HCT116 (cell line): Measurements from ENCODE around the gene SLC25A52. TPM values are rescaled to one million over a fixed set of nuclear protein-coding genes. Genes with fewer than 3 reads are reported as not detected.

Experiments used
- ATAC-seq: fragments of 200-7000 bp; cut with Tn5 transposase; 2 replicates; pipeline ENCODE4 v1.9.1; 2020; ENCODE audit warnings: mild to moderate bottlenecking, moderate library complexity
- BruUV-seq: library from RNA; stranded (reverse); fragments of 400-500 nt; replicated peaks from 2 replicates; lab custom pipeline; 2021; lab: Mats Ljungman, UMichigan
- CTCF ChIA-PET: fragments of 300-600 bp; sonication (Branson Sonifier 250); formaldehyde crosslinking; loops from one replicate; lab custom pipeline; 2021; ENCODE audit warnings: antibody characterized with exemption; lab: Charles Lee
- POLR2A ChIA-PET: fragments of 300-600, 350-600 bp; sonication (Branson Sonifier 250); formaldehyde crosslinking; loops from one replicate; lab custom pipeline; 2021; ENCODE audit warnings: antibody characterized with exemption; lab: Charles Lee
- RAD21 ChIA-PET, 2 experiments: fragments of 300-600 bp; sonication (Branson Sonifier 250); formaldehyde crosslinking; loops; one replicate each; lab custom pipeline; 2023; ENCODE audit warnings: low total read pairs in 2 of 2; ENCODE audit not compliant: uncharacterized antibody in 2 of 2, unreplicated experiment in 2 of 2, low non-redundant PET in 1 of 2; lab: Charles Lee
- DNase-seq: peaks from one replicate; pipeline ENCODE4 v3.0.0-alpha.2; 2010; ENCODE audit warnings: low read depth, low spot score
- H2AFZ ChIP-seq: fragments of 200-600 bp; shearing (Covaris generic), sonication (generic); 2 replicates; pipeline ENCODE4 v1.6.1; 2017; ENCODE audit warnings: low read depth, mixed run types, mixed read lengths, antibody characterized with exemption, low read length; ENCODE audit not compliant: poor library complexity, severe bottlenecking
- H3K27ac ChIP-seq: 2 replicates; pipeline ENCODE4 v1.5.1; 2012; ENCODE audit warnings: low read depth, low read length
- H3K27me3 ChIP-seq: fragments of 200-600 bp; sonication (generic); 2 replicates; pipeline ENCODE4 v1.6.1; 2016; ENCODE audit warnings: mixed run types, low read length, mixed read lengths; ENCODE audit not compliant: insufficient read depth
- H3K36me3 ChIP-seq, 2 experiments: fragments of 200-500 bp in 1 of 2; fragments of 200-600 bp in 1 of 2; sonication (Bioruptor generic) in 1 of 2; sonication (generic) in 1 of 2; 2 replicates each; pipeline versions ENCODE4 v1.5.1 to v1.6.1; 2014 to 2016; ENCODE audit warnings: low read length in 2 of 2, inconsistent platforms in 1 of 2, mixed read lengths in 1 of 2, mixed run types in 1 of 2; ENCODE audit not compliant: insufficient read depth in 2 of 2, control insufficient read depth in 1 of 2
- H3K4me1 ChIP-seq, 2 experiments: fragments of 200-600 bp in 1 of 2; sonication (generic) in 1 of 2; 2 replicates each; pipeline versions ENCODE4 v1.5.1 to v1.6.1; 2012 to 2017; ENCODE audit warnings: low read length in 2 of 2, inconsistent platforms in 1 of 2, mild to moderate bottlenecking in 1 of 2, mixed read lengths in 1 of 2, mixed run types in 1 of 2, moderate library complexity in 1 of 2; ENCODE audit not compliant: insufficient read depth in 2 of 2, control insufficient read depth in 1 of 2
- H3K4me2 ChIP-seq: fragments of 200-600 bp; sonication (generic); 2 replicates; pipeline ENCODE4 v1.6.1; 2017; ENCODE audit warnings: mixed run types, low read length, mixed read lengths
- H3K4me3 ChIP-seq, 2 experiments: fragments of 200-600 bp in 1 of 2; sonication (generic) in 1 of 2; replicated peaks in 1 of 2; 2 replicates each; pipeline ENCODE4 v1.5.1; 2011 to 2016; ENCODE audit warnings: low read length in 2 of 2, control low read depth in 1 of 2, low read depth in 1 of 2, mild to moderate bottlenecking in 1 of 2, mixed read lengths in 1 of 2, mixed run types in 1 of 2
- H3K79me2 ChIP-seq: fragments of 200-600 bp; sonication (generic); 2 replicates; pipeline ENCODE4 v1.6.1; 2017; ENCODE audit warnings: mild to moderate bottlenecking, mixed run types, low read length, moderate library complexity, mixed read lengths; ENCODE audit not compliant: insufficient read depth
- H3K9ac ChIP-seq: fragments of 200-600 bp; sonication (generic); 2 replicates; pipeline ENCODE4 v1.6.1; 2016; ENCODE audit warnings: low read length, mixed read lengths
- H3K9me2 ChIP-seq: fragments of 200-600 bp; sonication (generic), shearing (Covaris generic); 2 replicates; pipeline ENCODE4 v1.6.1; 2017; ENCODE audit warnings: mixed run types, mild to moderate bottlenecking, moderate library complexity; ENCODE audit not compliant: insufficient read depth
- H3K9me3 ChIP-seq, 2 experiments: fragments of 200-500 bp in 1 of 2; fragments of 200-600 bp in 1 of 2; sonication (Bioruptor generic) in 1 of 2; sonication (generic) in 1 of 2; 2 replicates each; pipeline ENCODE4 v1.6.1; 2014 to 2017; ENCODE audit warnings: low read length in 2 of 2, mixed read lengths in 2 of 2, inconsistent platforms in 1 of 2, low read depth in 1 of 2, mild to moderate bottlenecking in 1 of 2, mixed run types in 1 of 2, moderate library complexity in 1 of 2; ENCODE audit not compliant: control insufficient read depth in 1 of 2, insufficient read depth in 1 of 2
- H4K20me1 ChIP-seq: fragments of 200-600 bp; sonication (generic), shearing (Covaris generic); 2 replicates; pipeline ENCODE4 v1.6.1; 2017; ENCODE audit warnings: mixed run types, mild to moderate bottlenecking, moderate library complexity; ENCODE audit not compliant: insufficient read depth
- EGR1 ChIP-seq: IDR thresholded peaks from 2 replicates; pipeline ENCODE4 v1.6.1; 2012; ENCODE audit warnings: low read depth
- ELF1 ChIP-seq: IDR thresholded peaks from 2 replicates; pipeline ENCODE4 v1.6.1; 2012; ENCODE audit warnings: low read depth, borderline replicate concordance
- EZH2 ChIP-seq: fragments of 200-600 bp; sonication (generic); IDR thresholded peaks from 2 replicates; pipeline ENCODE4 v1.6.1; 2017; ENCODE audit warnings: antibody characterized with exemption, mixed run types
- EZH2phosphoT487 ChIP-seq: fragments of 200-600 bp; IDR thresholded peaks from 2 replicates; pipeline ENCODE4 v1.6.1; 2018; ENCODE audit warnings: antibody characterized with exemption, borderline replicate concordance
- FOSL1 ChIP-seq: IDR thresholded peaks from 2 replicates; pipeline ENCODE4 v1.6.1; 2012; ENCODE audit warnings: low read depth
- SP1 ChIP-seq: IDR thresholded peaks from 2 replicates; pipeline ENCODE4 v1.6.1; 2012; ENCODE audit warnings: low read depth
- TCF7L2 ChIP-seq: IDR thresholded peaks from 2 replicates; pipeline ENCODE4 v1.7.0; 2011; ENCODE audit warnings: borderline replicate concordance, inconsistent platforms; ENCODE audit not compliant: insufficient read depth, insufficient read length; ENCODE audit errors: extremely low read depth
- YY1 ChIP-seq: IDR thresholded peaks from 2 replicates; pipeline ENCODE4 v1.6.1; 2011; ENCODE audit warnings: low read length, low read depth, moderate library complexity, mild to moderate bottlenecking; ENCODE audit not compliant: insufficient replicate concordance; ENCODE audit errors: extremely low read depth
- ZFX ChIP-seq: fragments of 450-650 bp; IDR thresholded peaks from 2 replicates; pipeline ENCODE4 v1.6.1; 2017
- ZNF274 ChIP-seq: fragments of 200-500 bp; sonication (Bioruptor generic); IDR thresholded peaks from 2 replicates; pipeline ENCODE4 v1.6.1; 2014; ENCODE audit warnings: mild to moderate bottlenecking, low read depth, low read length, inconsistent platforms
- intact Hi-C: fragments of 100-400 bp; cut with micrococcal nuclease; formaldehyde crosslinking; loops from 2 replicates; pipeline ENCODE4 v1.10.0; 2022
- total RNA-seq: library from RNA; stranded (reverse); gene quantifications from one replicate; pipeline ENCODE4 v1.2.1, GENCODE V29; 2021; ENCODE audit not compliant: unreplicated experiment
- TF ChIP-seq, protein P1 (sequence below): IDR thresholded peaks from 2 replicates; pipeline ENCODE4 v1.6.1; 2012; ENCODE audit warnings: low read depth
- TF ChIP-seq, protein P2 (sequence below): IDR thresholded peaks from 2 replicates; pipeline ENCODE4 v1.6.1; 2012
- TF ChIP-seq, protein P3 (sequence below): IDR thresholded peaks from 2 replicates; pipeline ENCODE4 v1.6.1; 2012
- TF ChIP-seq, protein P4 (sequence below), 3 experiments: fragments of 200-600 bp in 1 of 3; sonication (generic) in 1 of 3; IDR thresholded peaks in 2 of 3; conservative IDR thresholded peaks in 1 of 3; 2 replicates each; pipeline ENCODE4 v1.5.1; 2012 to 2017; ENCODE audit warnings: low read depth in 2 of 3, low read length in 2 of 3, antibody characterized with exemption in 1 of 3, borderline replicate concordance in 1 of 3, control low read depth in 1 of 3, mild to moderate bottlenecking in 1 of 3, mixed read lengths in 1 of 3, mixed run types in 1 of 3, moderate library complexity in 1 of 3; ENCODE audit not compliant: insufficient read depth in 1 of 3

Gene SLC25A52
- total RNA-seq, 1 experiment from 2014 or later = not detected

DNA sequence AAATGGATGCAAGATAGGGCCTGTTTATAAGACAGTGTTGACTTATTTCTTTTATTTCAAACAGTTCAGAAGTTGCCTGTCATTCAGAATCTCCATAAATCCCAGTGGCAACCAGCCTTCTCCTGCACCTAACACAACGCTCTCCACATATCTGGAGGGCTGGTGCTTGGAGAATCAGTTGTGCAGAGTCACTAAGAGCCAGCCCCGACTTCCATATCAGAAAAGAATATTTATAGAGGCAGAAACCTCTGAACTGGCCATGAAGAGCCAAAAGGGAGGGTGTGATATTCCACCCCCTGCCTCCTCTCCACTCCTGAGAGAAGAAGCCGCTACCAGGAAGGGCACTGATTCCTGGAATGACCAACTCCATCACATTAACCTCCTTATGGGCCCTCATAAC lies 42.3 kb downstream of the SLC25A52 start (continued):
- TF ChIP-seq, protein P1, sequence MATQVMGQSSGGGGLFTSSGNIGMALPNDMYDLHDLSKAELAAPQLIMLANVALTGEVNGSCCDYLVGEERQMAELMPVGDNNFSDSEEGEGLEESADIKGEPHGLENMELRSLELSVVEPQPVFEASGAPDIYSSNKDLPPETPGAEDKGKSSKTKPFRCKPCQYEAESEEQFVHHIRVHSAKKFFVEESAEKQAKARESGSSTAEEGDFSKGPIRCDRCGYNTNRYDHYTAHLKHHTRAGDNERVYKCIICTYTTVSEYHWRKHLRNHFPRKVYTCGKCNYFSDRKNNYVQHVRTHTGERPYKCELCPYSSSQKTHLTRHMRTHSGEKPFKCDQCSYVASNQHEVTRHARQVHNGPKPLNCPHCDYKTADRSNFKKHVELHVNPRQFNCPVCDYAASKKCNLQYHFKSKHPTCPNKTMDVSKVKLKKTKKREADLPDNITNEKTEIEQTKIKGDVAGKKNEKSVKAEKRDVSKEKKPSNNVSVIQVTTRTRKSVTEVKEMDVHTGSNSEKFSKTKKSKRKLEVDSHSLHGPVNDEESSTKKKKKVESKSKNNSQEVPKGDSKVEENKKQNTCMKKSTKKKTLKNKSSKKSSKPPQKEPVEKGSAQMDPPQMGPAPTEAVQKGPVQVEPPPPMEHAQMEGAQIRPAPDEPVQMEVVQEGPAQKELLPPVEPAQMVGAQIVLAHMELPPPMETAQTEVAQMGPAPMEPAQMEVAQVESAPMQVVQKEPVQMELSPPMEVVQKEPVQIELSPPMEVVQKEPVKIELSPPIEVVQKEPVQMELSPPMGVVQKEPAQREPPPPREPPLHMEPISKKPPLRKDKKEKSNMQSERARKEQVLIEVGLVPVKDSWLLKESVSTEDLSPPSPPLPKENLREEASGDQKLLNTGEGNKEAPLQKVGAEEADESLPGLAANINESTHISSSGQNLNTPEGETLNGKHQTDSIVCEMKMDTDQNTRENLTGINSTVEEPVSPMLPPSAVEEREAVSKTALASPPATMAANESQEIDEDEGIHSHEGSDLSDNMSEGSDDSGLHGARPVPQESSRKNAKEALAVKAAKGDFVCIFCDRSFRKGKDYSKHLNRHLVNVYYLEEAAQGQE = no peak
- TF ChIP-seq TCF7L2 (no peak), EZH2 (no peak)

DNA sequence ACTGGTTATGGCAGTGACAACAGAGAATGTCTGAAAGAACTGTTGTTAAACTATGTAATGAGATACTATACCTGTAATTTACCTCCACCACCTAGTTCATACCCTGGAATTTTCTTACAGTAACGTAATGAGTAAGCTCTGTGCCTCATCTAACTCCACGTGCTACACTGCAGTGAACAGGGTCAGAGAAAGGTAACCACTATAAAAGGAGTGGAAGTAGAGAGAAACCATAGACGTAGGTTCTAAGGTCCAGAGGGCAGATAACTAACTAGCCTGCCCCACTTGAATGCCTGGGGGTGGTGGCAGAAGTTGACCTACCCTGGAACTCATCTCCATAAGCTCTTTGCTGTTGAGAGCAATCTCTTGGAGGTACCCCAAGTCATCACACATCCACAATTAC lies 44.3 kb downstream of the SLC25A52 start:
- Histone ChIP-seq H3K79me2 (no peaks in the 10 kb centered on the region), H3K27ac (no peak overlapping the region), H3K4me2 (no peak overlapping the region), H3K36me3 (no peaks in the 10 kb centered on the region), H3K27me3 (no peaks in the 10 kb centered on the region), H3K9ac (no peak overlapping the region), H4K20me1 (no peaks in the 10 kb centered on the region), H3K9me3 (peaks cover 6 to 7% of the 10 kb centered on the region in 2 experiments; a peak in 2 of 4 replicates), H3K9me2 (no peaks in the 10 kb centered on the region), H2AFZ (no peak overlapping the region), H3K4me1 (no peaks in the 10 kb centered on the region), H3K4me3 (no peak overlapping the region)
- ATAC-seq (no peak), DNase-seq (no peak)
- intact Hi-C loops = no loop called here
- ChIA-PET CTCF (no interaction called here), RAD21 (no interaction called here)
- no TSS peak for BruUV-seq
- TF ChIP-seq, protein P2, sequence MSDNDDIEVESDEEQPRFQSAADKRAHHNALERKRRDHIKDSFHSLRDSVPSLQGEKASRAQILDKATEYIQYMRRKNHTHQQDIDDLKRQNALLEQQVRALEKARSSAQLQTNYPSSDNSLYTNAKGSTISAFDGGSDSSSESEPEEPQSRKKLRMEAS = no peak
- no peak for TF ChIP-seq YY1
- TF ChIP-seq, protein P1 = no peak
- no peak for TF ChIP-seq SP1
- no peak for TF ChIP-seq ZFX
- TF ChIP-seq EGR1 = no peak
- TF ChIP-seq, protein P3, sequence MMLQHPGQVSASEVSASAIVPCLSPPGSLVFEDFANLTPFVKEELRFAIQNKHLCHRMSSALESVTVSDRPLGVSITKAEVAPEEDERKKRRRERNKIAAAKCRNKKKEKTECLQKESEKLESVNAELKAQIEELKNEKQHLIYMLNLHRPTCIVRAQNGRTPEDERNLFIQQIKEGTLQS = no peak
- no peak for TF ChIP-seq EZH2phosphoT487
- no peak for TF ChIP-seq ZNF274
- TF ChIP-seq, protein P4, sequence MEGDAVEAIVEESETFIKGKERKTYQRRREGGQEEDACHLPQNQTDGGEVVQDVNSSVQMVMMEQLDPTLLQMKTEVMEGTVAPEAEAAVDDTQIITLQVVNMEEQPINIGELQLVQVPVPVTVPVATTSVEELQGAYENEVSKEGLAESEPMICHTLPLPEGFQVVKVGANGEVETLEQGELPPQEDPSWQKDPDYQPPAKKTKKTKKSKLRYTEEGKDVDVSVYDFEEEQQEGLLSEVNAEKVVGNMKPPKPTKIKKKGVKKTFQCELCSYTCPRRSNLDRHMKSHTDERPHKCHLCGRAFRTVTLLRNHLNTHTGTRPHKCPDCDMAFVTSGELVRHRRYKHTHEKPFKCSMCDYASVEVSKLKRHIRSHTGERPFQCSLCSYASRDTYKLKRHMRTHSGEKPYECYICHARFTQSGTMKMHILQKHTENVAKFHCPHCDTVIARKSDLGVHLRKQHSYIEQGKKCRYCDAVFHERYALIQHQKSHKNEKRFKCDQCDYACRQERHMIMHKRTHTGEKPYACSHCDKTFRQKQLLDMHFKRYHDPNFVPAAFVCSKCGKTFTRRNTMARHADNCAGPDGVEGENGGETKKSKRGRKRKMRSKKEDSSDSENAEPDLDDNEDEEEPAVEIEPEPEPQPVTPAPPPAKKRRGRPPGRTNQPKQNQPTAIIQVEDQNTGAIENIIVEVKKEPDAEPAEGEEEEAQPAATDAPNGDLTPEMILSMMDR (IDR thresholded peaks at IDR 0.05 in 2 of 3, conservative IDR thresholded peaks at IDR 0.05 in 1 of 3; ENCODE audit: borderline replicate concordance in 1 of 3, insufficient read depth in 1 of 3, low read depth in 2 of 3, low read length in 2 of 3) = no peak
- TF ChIP-seq FOSL1 = no peak
- TF ChIP-seq EZH2 = no peak
- TF ChIP-seq ELF1 = no peak
- TF ChIP-seq, all 23 proteins: peak for 0
- POLR2A ChIA-PET = no interaction called here
